ENCODE data around the gene EPN1. TPM values are rescaled to one million over a fixed set of nuclear protein-coding genes. Genes with fewer than 3 reads are reported as not detected.

Gene EPN1
- total and polyA plus RNA-seq, 9 of the 15 experiments (the other 6 are each of a cell fraction or from before 2014, with no cell fraction given): 0.08 to 138 (median 12.7) TPM

DNA sequence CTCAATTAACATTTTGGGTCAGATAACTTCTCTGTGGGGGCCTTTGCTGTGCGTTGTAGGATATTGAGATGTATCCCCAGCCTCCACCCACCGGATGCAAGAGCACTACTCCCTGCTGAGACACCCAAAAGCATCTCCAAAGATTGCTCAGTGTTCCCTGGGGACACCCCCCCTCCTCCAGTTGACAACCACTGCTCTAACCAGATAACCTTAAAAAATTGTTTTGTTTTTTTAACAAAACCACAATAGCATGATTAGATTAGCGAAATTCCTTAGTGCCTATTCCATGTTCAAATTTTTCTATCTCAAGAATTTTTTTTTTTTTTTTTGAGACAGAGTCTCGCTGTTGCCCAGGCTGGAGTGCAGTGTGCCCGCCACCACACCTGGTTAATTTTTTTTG lies 2.6 kb upstream of the EPN1 start (continued):
- TF ChIP-seq ZNF133 (CRISPR knock-in tag; IDR thresholded peaks at IDR 0.05) (no peak), ARHGAP35 (IDR thresholded peaks at IDR 0.05; ENCODE audit: partially characterized antibody) (no peak), BMI1 (IDR thresholded peaks at IDR 0.05; ENCODE audit: low read length) (no peak), SMARCA5 (IDR thresholded peaks at IDR 0.05) (no peak), FOXK1 (CRISPR knock-in tag; IDR thresholded peaks at IDR 0.05; ENCODE audit: borderline replicate concordance) (no peak), CREBBP (IDR thresholded peaks at IDR 0.05; ENCODE audit: low read depth, low read length) (no peak)
- TF ChIP-seq, protein P1, sequence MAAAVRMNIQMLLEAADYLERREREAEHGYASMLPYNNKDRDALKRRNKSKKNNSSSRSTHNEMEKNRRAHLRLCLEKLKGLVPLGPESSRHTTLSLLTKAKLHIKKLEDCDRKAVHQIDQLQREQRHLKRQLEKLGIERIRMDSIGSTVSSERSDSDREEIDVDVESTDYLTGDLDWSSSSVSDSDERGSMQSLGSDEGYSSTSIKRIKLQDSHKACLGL (CRISPR knock-in tag; IDR thresholded peaks at IDR 0.05; ENCODE audit: borderline replicate concordance, poor library complexity, severe bottlenecking): no peak
- TF ChIP-seq, protein P2, sequence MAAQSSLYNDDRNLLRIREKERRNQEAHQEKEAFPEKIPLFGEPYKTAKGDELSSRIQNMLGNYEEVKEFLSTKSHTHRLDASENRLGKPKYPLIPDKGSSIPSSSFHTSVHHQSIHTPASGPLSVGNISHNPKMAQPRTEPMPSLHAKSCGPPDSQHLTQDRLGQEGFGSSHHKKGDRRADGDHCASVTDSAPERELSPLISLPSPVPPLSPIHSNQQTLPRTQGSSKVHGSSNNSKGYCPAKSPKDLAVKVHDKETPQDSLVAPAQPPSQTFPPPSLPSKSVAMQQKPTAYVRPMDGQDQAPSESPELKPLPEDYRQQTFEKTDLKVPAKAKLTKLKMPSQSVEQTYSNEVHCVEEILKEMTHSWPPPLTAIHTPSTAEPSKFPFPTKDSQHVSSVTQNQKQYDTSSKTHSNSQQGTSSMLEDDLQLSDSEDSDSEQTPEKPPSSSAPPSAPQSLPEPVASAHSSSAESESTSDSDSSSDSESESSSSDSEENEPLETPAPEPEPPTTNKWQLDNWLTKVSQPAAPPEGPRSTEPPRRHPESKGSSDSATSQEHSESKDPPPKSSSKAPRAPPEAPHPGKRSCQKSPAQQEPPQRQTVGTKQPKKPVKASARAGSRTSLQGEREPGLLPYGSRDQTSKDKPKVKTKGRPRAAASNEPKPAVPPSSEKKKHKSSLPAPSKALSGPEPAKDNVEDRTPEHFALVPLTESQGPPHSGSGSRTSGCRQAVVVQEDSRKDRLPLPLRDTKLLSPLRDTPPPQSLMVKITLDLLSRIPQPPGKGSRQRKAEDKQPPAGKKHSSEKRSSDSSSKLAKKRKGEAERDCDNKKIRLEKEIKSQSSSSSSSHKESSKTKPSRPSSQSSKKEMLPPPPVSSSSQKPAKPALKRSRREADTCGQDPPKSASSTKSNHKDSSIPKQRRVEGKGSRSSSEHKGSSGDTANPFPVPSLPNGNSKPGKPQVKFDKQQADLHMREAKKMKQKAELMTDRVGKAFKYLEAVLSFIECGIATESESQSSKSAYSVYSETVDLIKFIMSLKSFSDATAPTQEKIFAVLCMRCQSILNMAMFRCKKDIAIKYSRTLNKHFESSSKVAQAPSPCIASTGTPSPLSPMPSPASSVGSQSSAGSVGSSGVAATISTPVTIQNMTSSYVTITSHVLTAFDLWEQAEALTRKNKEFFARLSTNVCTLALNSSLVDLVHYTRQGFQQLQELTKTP (IDR thresholded peaks at IDR 0.05; ENCODE audit: low read depth in 1 of 2, partially characterized antibody in 2 of 2): no peak
- TF ChIP-seq, protein P3, sequence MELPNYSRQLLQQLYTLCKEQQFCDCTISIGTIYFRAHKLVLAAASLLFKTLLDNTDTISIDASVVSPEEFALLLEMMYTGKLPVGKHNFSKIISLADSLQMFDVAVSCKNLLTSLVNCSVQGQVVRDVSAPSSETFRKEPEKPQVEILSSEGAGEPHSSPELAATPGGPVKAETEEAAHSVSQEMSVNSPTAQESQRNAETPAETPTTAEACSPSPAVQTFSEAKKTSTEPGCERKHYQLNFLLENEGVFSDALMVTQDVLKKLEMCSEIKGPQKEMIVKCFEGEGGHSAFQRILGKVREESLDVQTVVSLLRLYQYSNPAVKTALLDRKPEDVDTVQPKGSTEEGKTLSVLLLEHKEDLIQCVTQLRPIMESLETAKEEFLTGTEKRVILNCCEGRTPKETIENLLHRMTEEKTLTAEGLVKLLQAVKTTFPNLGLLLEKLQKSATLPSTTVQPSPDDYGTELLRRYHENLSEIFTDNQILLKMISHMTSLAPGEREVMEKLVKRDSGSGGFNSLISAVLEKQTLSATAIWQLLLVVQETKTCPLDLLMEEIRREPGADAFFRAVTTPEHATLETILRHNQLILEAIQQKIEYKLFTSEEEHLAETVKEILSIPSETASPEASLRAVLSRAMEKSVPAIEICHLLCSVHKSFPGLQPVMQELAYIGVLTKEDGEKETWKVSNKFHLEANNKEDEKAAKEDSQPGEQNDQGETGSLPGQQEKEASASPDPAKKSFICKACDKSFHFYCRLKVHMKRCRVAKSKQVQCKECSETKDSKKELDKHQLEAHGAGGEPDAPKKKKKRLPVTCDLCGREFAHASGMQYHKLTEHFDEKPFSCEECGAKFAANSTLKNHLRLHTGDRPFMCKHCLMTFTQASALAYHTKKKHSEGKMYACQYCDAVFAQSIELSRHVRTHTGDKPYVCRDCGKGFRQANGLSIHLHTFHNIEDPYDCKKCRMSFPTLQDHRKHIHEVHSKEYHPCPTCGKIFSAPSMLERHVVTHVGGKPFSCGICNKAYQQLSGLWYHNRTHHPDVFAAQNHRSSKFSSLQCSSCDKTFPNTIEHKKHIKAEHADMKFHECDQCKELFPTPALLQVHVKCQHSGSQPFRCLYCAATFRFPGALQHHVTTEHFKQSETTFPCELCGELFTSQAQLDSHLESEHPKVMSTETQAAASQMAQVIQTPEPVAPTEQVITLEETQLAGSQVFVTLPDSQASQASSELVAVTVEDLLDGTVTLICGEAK (IDR thresholded peaks at IDR 0.05): no peak
- TF ChIP-seq, protein P3 (CRISPR knock-in tag; IDR thresholded peaks at IDR 0.05): no peak
- TF ChIP-seq, protein P4, sequence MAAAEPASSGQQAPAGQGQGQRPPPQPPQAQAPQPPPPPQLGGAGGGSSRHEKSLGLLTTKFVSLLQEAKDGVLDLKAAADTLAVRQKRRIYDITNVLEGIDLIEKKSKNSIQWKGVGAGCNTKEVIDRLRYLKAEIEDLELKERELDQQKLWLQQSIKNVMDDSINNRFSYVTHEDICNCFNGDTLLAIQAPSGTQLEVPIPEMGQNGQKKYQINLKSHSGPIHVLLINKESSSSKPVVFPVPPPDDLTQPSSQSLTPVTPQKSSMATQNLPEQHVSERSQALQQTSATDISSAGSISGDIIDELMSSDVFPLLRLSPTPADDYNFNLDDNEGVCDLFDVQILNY (CRISPR knock-in tag; IDR thresholded peaks at IDR 0.05): no peak
